Caco-2 (cell line): Measurements from ENCODE around the gene HP1BP3. TPM values are rescaled to one million over a fixed set of nuclear protein-coding genes. Genes with fewer than 3 reads are reported as not detected.

Experiments
- BruUV-seq: library from RNA; stranded (reverse); fragments of 400-500 nt; replicated peaks from 2 replicates; lab custom pipeline; 2021; lab: Mats Ljungman, UMichigan
- CTCF ChIA-PET: fragments of 300-600 bp; sonication (Branson Sonifier 250); formaldehyde crosslinking; loops from one replicate; lab custom pipeline; 2022; ENCODE audit warnings: antibody characterized with exemption; lab: Charles Lee
- POLR2A ChIA-PET: fragments of 300-600 bp; sonication (Branson Sonifier 250); formaldehyde crosslinking; loops from one replicate; lab custom pipeline; 2022; ENCODE audit warnings: antibody characterized with exemption; lab: Charles Lee
- DNase-seq, 2 experiments: peaks; one replicate each; pipeline versions ENCODE4 v3.0.0 to v3.0.0-alpha.2; 2020 to 2022
- H3K27me3 ChIP-seq: replicated peaks from 2 replicates; pipeline ENCODE4 v1.6.0; 2011; ENCODE audit warnings: low read length; ENCODE audit not compliant: control insufficient read depth, insufficient read depth
- H3K36me3 ChIP-seq: 2 replicates; pipeline ENCODE4 v1.5.1; 2011; ENCODE audit warnings: low read length; ENCODE audit not compliant: control insufficient read depth, insufficient read depth
- H3K4me1 ChIP-seq: fragments of 250-450 bp; sonication (Bioruptor Pico); 2 replicates; pipeline ENCODE4 v1.5.1; 2020; ENCODE audit warnings: mild to moderate bottlenecking
- H3K4me3 ChIP-seq: 2 replicates; pipeline ENCODE4 v1.5.1; 2011; ENCODE audit warnings: low read depth, mild to moderate bottlenecking, control low read depth, low read length
- H3K9me3 ChIP-seq: fragments of 250-450 bp; sonication (Bioruptor Pico); 2 replicates; pipeline ENCODE4 v1.5.1; 2020; ENCODE audit warnings: mild to moderate bottlenecking, moderate library complexity
- H3K27ac Mint-ChIP-seq: one replicate; pipeline ENCODE4 v1.8.0; 2022; ENCODE audit warnings: mixed read lengths; ENCODE audit not compliant: unreplicated experiment
- H3K27me3 Mint-ChIP-seq: one replicate; pipeline ENCODE4 v1.8.0; 2022; ENCODE audit warnings: mixed read lengths; ENCODE audit not compliant: insufficient read depth, unreplicated experiment
- H3K36me3 Mint-ChIP-seq: one replicate; pipeline ENCODE4 v1.8.0; 2022; ENCODE audit warnings: mild to moderate bottlenecking, mixed read lengths; ENCODE audit not compliant: insufficient read depth, unreplicated experiment
- H3K4me1 Mint-ChIP-seq: one replicate; pipeline ENCODE4 v1.8.0; 2022; ENCODE audit warnings: low read depth, mixed read lengths; ENCODE audit not compliant: unreplicated experiment
- H3K4me3 Mint-ChIP-seq: one replicate; pipeline ENCODE4 v1.8.0; 2022; ENCODE audit warnings: mild to moderate bottlenecking, moderate library complexity, mixed read lengths; ENCODE audit not compliant: unreplicated experiment
- H3K9me3 Mint-ChIP-seq: one replicate; pipeline ENCODE4 v1.8.0; 2022; ENCODE audit warnings: mixed read lengths; ENCODE audit not compliant: unreplicated experiment
- CTCF ChIP-seq, 2 experiments: fragments of 200-600 bp in 1 of 2; IDR thresholded peaks; 1 replicate in 1 of 2; 2 replicates in 1 of 2; pipeline versions ENCODE4 v1.5.1 to v1.8.0; 2011 to 2022; ENCODE audit warnings: antibody characterized with exemption in 1 of 2, control low read depth in 1 of 2, inconsistent platforms in 1 of 2, low read depth in 1 of 2, low read length in 1 of 2, mild to moderate bottlenecking in 1 of 2, moderate library complexity in 1 of 2; ENCODE audit not compliant: insufficient read depth in 1 of 2, severe bottlenecking in 1 of 2, unreplicated experiment in 1 of 2
- intact Hi-C: fragments of 100-400 bp; cut with micrococcal nuclease; formaldehyde crosslinking; loops from one replicate; pipeline ENCODE4 v1.10.0; 2022; ENCODE audit not compliant: unreplicated experiment
- total RNA-seq: library from RNA; stranded (reverse); gene quantifications from 2 replicates; pipeline ENCODE4 v1.2.3, GENCODE V29; 2022

HP1BP3 gene
- total RNA-seq, 1 experiment from 2014 or later = 240 TPM

- no TSS peak for BruUV-seq
- POLR2A ChIA-PET = no interaction called here
- Mint-ChIP-seq H3K27me3 (no peaks in the 10 kb centered on the region), H3K27ac (no peak overlapping the region), H3K36me3 (no peaks in the 10 kb centered on the region), H3K4me3 (no peak overlapping the region), H3K9me3 (no peaks in the 10 kb centered on the region), H3K4me1 (no peaks in the 10 kb centered on the region)
- Histone ChIP-seq H3K4me3 (no peak overlapping the region), H3K4me1 (no peaks in the 10 kb centered on the region), H3K27me3 (no peaks in the 10 kb centered on the region), H3K9me3 (no peaks in the 10 kb centered on the region), H3K36me3 (no peaks in the 10 kb centered on the region)
- intact Hi-C loops = no loop called here
- CTCF ChIA-PET = interaction anchor here (1.3 kb wide), 1 partner anchor 11 kb away, joined by 7 read pairs; no protein-coding TSS in a partner anchor
- no peak for TF ChIP-seq CTCF (IDR thresholded peaks at IDR 0.05; ENCODE audit: insufficient read depth in 1 of 2, low read depth in 1 of 2, low read length in 1 of 2, severe bottlenecking in 1 of 2, unreplicated experiment in 1 of 2)
- no peak for DNase-seq
Measured at GRCh38 chr1:20708057-20708456, 79.0 kb downstream of the HP1BP3 start.

GRCh38 chr1:20706841-20707240, 80.3 kb downstream of the HP1BP3 start:
- Mint-ChIP-seq H3K27ac (no peak overlapping the region), H3K4me1 (no peaks in the 10 kb centered on the region), H3K36me3 (no peaks in the 10 kb centered on the region), H3K4me3 (no peak overlapping the region), H3K27me3 (no peaks in the 10 kb centered on the region), H3K9me3 (no peaks in the 10 kb centered on the region)
- POLR2A ChIA-PET = no interaction called here
- no TSS peak for BruUV-seq
- CTCF ChIA-PET = interaction anchor here (1.3 kb wide), 1 partner anchor 10 kb away, joined by 7 read pairs; no protein-coding TSS in a partner anchor
- H3K4me1 ChIP-seq = no peaks in the 10 kb centered on the region
- no peak overlapping the region for H3K4me3 ChIP-seq
- no peak for DNase-seq
- no peaks in the 10 kb centered on the region for H3K9me3 ChIP-seq
- intact Hi-C loops = no loop called here
- no peaks in the 10 kb centered on the region for H3K27me3 ChIP-seq
- H3K36me3 ChIP-seq = no peaks in the 10 kb centered on the region
- TF ChIP-seq CTCF (IDR thresholded peaks at IDR 0.05; ENCODE audit: insufficient read depth in 1 of 2, low read depth in 1 of 2, low read length in 1 of 2, severe bottlenecking in 1 of 2, unreplicated experiment in 1 of 2) = no peak

- Mint-ChIP-seq H3K27ac (no peak overlapping the region), H3K27me3 (no peaks in the 10 kb centered on the region), H3K36me3 (no peaks in the 10 kb centered on the region), H3K4me1 (no peaks in the 10 kb centered on the region), H3K9me3 (no peaks in the 10 kb centered on the region), H3K4me3 (no peak overlapping the region)
- no peak for DNase-seq
- intact Hi-C loops = no loop called here
- Histone ChIP-seq H3K4me3 (no peak overlapping the region), H3K27me3 (no peaks in the 10 kb centered on the region), H3K4me1 (peaks cover 7% of the 10 kb centered on the region; the same call in 1 of the 2 replicates), H3K9me3 (no peaks in the 10 kb centered on the region), H3K36me3 (no peaks in the 10 kb centered on the region)
- no TSS peak for BruUV-seq
- ChIA-PET POLR2A (no interaction called here), CTCF (interaction anchor here (1.3 kb wide), 1 partner anchor 8 kb away, joined by 5 read pairs; no protein-coding TSS in a partner anchor)
- no peak for TF ChIP-seq CTCF (IDR thresholded peaks at IDR 0.05; ENCODE audit: insufficient read depth in 1 of 2, low read depth in 1 of 2, low read length in 1 of 2, severe bottlenecking in 1 of 2, unreplicated experiment in 1 of 2)
Measured at GRCh38 chr1:20705203-20705755, 81.8 kb downstream of the HP1BP3 start.
